IMR-90 (cell line): ENCODE data around the gene BPIFB1. TPM values are rescaled to one million over a fixed set of nuclear protein-coding genes. Genes with fewer than 3 reads are reported as not detected.

Source experiments
- ATAC-seq: fragments of 200-7000 bp; cut with Tn5 transposase; 2 replicates; pipeline ENCODE4 v1.9.1; 2020; ENCODE audit warnings: low read depth, mild to moderate bottlenecking, moderate library complexity
- BruUV-seq: library from RNA; stranded (reverse); fragments of 400-500 nt; replicated peaks from 2 replicates; lab custom pipeline; 2021; lab: Mats Ljungman, UMichigan
- CTCF ChIA-PET: fragments of 300-600 bp; formaldehyde crosslinking; extraction: SDS; loops from one replicate; lab custom pipeline; 2021; ENCODE audit warnings: antibody characterized with exemption; lab: Yijun Ruan, JAX
- POLR2A ChIA-PET: fragments of 300-600 bp; sonication (Branson Sonifier 250); formaldehyde crosslinking; loops from one replicate; lab custom pipeline; 2022; ENCODE audit warnings: antibody characterized with exemption; ENCODE audit not compliant: unreplicated experiment; lab: Charles Lee
- DNase-seq: peaks from one replicate; pipeline ENCODE4 v3.0.0; 2013
- H2AFZ ChIP-seq: replicated peaks from 2 replicates; pipeline ENCODE3; 2013; ENCODE audit warnings: low read length, mild to moderate bottlenecking; ENCODE audit not compliant: poor library complexity
- H2AK5ac ChIP-seq: 2 replicates; pipeline ENCODE4 v1.6.1; 2013; ENCODE audit warnings: low read depth, low read length, inconsistent platforms
- H2AK9ac ChIP-seq: replicated peaks from 2 replicates; pipeline ENCODE3; 2013; ENCODE audit warnings: mild to moderate bottlenecking, low read depth, low read length, moderate library complexity; ENCODE audit not compliant: poor library complexity
- H2BK120ac ChIP-seq: 2 replicates; pipeline ENCODE4 v1.6.1; 2013; ENCODE audit warnings: low read depth, low read length, inconsistent platforms
- H2BK15ac ChIP-seq: 3 replicates; pipeline ENCODE4 v1.6.1; 2013; ENCODE audit warnings: low read depth, low read length, inconsistent platforms
- H2BK20ac ChIP-seq: 2 replicates; pipeline ENCODE4 v1.6.1; 2013; ENCODE audit warnings: low read depth, mild to moderate bottlenecking, inconsistent platforms, low read length, moderate library complexity
- H2BK5ac ChIP-seq: 2 replicates; pipeline ENCODE4 v1.6.1; 2013; ENCODE audit warnings: mild to moderate bottlenecking, low read depth, low read length, inconsistent platforms; ENCODE audit not compliant: poor library complexity, severe bottlenecking
- H3K14ac ChIP-seq: replicated peaks from 2 replicates; pipeline ENCODE4 v1.6.1; 2013; ENCODE audit warnings: low read depth, low read length, inconsistent platforms
- H3K18ac ChIP-seq: 2 replicates; pipeline ENCODE4 v1.6.1; 2013; ENCODE audit warnings: low read depth, low read length, control low read depth
- H3K23ac ChIP-seq: 2 replicates; pipeline ENCODE4 v1.6.1; 2013; ENCODE audit warnings: low read depth, low read length, inconsistent platforms
- H3K27ac ChIP-seq: 2 replicates; pipeline ENCODE4 v1.5.1; 2013; ENCODE audit warnings: mild to moderate bottlenecking, control low read depth, low read length; ENCODE audit not compliant: insufficient read depth
- H3K27me3 ChIP-seq: 2 replicates; pipeline ENCODE4 v1.6.1; 2013; ENCODE audit warnings: low read length; ENCODE audit not compliant: control insufficient read depth, insufficient read depth
- H3K36me3 ChIP-seq: 2 replicates; pipeline ENCODE4 v1.6.1; 2013; ENCODE audit warnings: low read length, mixed read lengths; ENCODE audit not compliant: control insufficient read depth, insufficient read depth
- H3K4ac ChIP-seq: 2 replicates; pipeline ENCODE4 v1.6.1; 2013; ENCODE audit warnings: low read depth, low read length, inconsistent platforms
- H3K4me1 ChIP-seq: 2 replicates; pipeline ENCODE4 v1.6.1; 2013; ENCODE audit warnings: low read length, mixed read lengths; ENCODE audit not compliant: control insufficient read depth, insufficient read depth
- H3K4me2 ChIP-seq: 2 replicates; pipeline ENCODE4 v1.6.1; 2013; ENCODE audit warnings: low read depth, mild to moderate bottlenecking, control low read depth, low read length, moderate library complexity
- H3K4me3 ChIP-seq: 2 replicates; pipeline ENCODE4 v1.5.1; 2013; ENCODE audit warnings: low read depth, mild to moderate bottlenecking, control low read depth, low read length, moderate library complexity; ENCODE audit not compliant: insufficient read depth
- H3K56ac ChIP-seq: 2 replicates; pipeline ENCODE4 v1.6.1; 2013; ENCODE audit warnings: low read length, inconsistent platforms; ENCODE audit not compliant: insufficient read depth; ENCODE audit errors: extremely low read depth
- H3K79me1 ChIP-seq, 2 experiments: 2 replicates each; pipeline ENCODE4 v1.6.1; 2013; ENCODE audit warnings: low read length in 2 of 2, inconsistent platforms in 1 of 2, low read depth in 1 of 2
- H3K9ac ChIP-seq: 2 replicates; pipeline ENCODE4 v1.6.1; 2013; ENCODE audit warnings: low read depth, low read length, control low read depth
- H3K9me1 ChIP-seq: 2 replicates; pipeline ENCODE4 v1.6.1; 2013; ENCODE audit warnings: low read length, inconsistent platforms; ENCODE audit not compliant: insufficient read depth
- H3K9me3 ChIP-seq: 2 replicates; pipeline ENCODE4 v1.6.1; 2013; ENCODE audit warnings: low read length; ENCODE audit not compliant: control insufficient read depth, insufficient read depth
- H4K20me1 ChIP-seq: 2 replicates; pipeline ENCODE4 v1.6.1; 2013; ENCODE audit warnings: low read length, inconsistent platforms; ENCODE audit not compliant: insufficient read depth
- H4K5ac ChIP-seq: 2 replicates; pipeline ENCODE4 v1.6.1; 2013; ENCODE audit warnings: mild to moderate bottlenecking, low read depth, low read length, control low read depth
- H4K8ac ChIP-seq, 2 experiments: 2 replicates each; pipeline ENCODE4 v1.6.1; 2013; ENCODE audit warnings: low read depth in 2 of 2, low read length in 2 of 2, control low read depth in 1 of 2, inconsistent platforms in 1 of 2
- H4K91ac ChIP-seq: 2 replicates; pipeline ENCODE4 v1.6.1; 2013; ENCODE audit warnings: low read depth, low read length, inconsistent platforms; ENCODE audit not compliant: insufficient read depth
- BHLHE40 ChIP-seq: fragments of 150-350 bp; IDR thresholded peaks from 2 replicates; pipeline ENCODE4 v1.6.1; 2016; ENCODE audit warnings: mild to moderate bottlenecking, low read depth, low read length
- CEBPB ChIP-seq: IDR thresholded peaks from 2 replicates; pipeline ENCODE4 v1.6.1; 2012; ENCODE audit warnings: low read depth, low read length, improper control_type of control experiment
- CHD1 ChIP-seq: IDR thresholded peaks from 2 replicates; pipeline ENCODE4 v1.6.1; 2012; ENCODE audit warnings: low read depth, low read length, improper control_type of control experiment
- FOS ChIP-seq: fragments of 150-350 bp; IDR thresholded peaks from 2 replicates; pipeline ENCODE4 v1.6.1; 2016; ENCODE audit warnings: low read depth, low read length
- MAFK ChIP-seq: IDR thresholded peaks from 2 replicates; pipeline ENCODE4 v1.6.1; 2012; ENCODE audit warnings: low read depth, low read length, improper control_type of control experiment
- MAZ ChIP-seq: IDR thresholded peaks from 2 replicates; pipeline ENCODE4 v1.6.1; 2012; ENCODE audit warnings: low read depth, mild to moderate bottlenecking, low read length, improper control_type of control experiment, moderate library complexity, borderline replicate concordance
- MXI1 ChIP-seq: IDR thresholded peaks from 2 replicates; pipeline ENCODE4 v1.6.1; 2012; ENCODE audit warnings: low read depth, mild to moderate bottlenecking, low read length, moderate library complexity, borderline replicate concordance
- NFE2L2 ChIP-seq: fragments of 150-350 bp; IDR thresholded peaks from 2 replicates; pipeline ENCODE4 v1.6.1; 2016; ENCODE audit warnings: low read depth, mild to moderate bottlenecking, low read length
- POLR2A ChIP-seq: IDR thresholded peaks from 2 replicates; pipeline ENCODE4 v1.6.1; 2012; ENCODE audit warnings: mild to moderate bottlenecking, low read depth, low read length
- RAD21 ChIP-seq: IDR thresholded peaks from 2 replicates; pipeline ENCODE4 v1.6.1; 2012; ENCODE audit warnings: low read length, improper control_type of control experiment
- RCOR1 ChIP-seq: IDR thresholded peaks from 2 replicates; pipeline ENCODE4 v1.6.1; 2012; ENCODE audit warnings: mild to moderate bottlenecking, low read length, improper control_type of control experiment; ENCODE audit not compliant: insufficient replicate concordance
- RFX5 ChIP-seq: IDR thresholded peaks from 2 replicates; pipeline ENCODE4 v1.8.0; 2012; ENCODE audit warnings: low read depth, mild to moderate bottlenecking, low read length, moderate library complexity
- SMC3 ChIP-seq: fragments of 150-350 bp; IDR thresholded peaks from 2 replicates; pipeline ENCODE4 v1.6.1; 2016; ENCODE audit warnings: low read depth, mild to moderate bottlenecking, antibody characterized with exemption, low read length, moderate library complexity
- WGBS, 2 experiments: methylation state at CpG; one replicate each; pipeline versions ENCODE4 v1.1.5 to v1.1.7; 2013; ENCODE audit warnings: missing lambda C conversion rate in 2 of 2; ENCODE audit not compliant: insufficient read length in 1 of 2; ENCODE audit errors: extremely low coverage in 2 of 2; 5-methylcytosine and 5-hydroxymethylcytosine counted together
- dilution Hi-C: fragments of 300-500 bp; cut with HindIII; formaldehyde crosslinking; loops from one replicate; pipeline ENCODE4 v1.14.3; 2018; ENCODE audit warnings: low sequenced_read_pairs; ENCODE audit not compliant: unreplicated experiment
- in situ Hi-C: fragments of 300-500 bp; cut with MboI; formaldehyde crosslinking; loops from 3 replicates; pipeline ENCODE4 v1.14.3; 2019; ENCODE audit warnings: low sequenced_read_pairs, inconsistent platforms, mixed read lengths
- intact Hi-C: fragments of 100-400 bp; cut with micrococcal nuclease; formaldehyde crosslinking; loops from 2 replicates; pipeline ENCODE4 v1.10.0; 2022
- polyA plus RNA-seq, 3 experiments: library from polyadenylated mRNA; depleted of rRNA; stranded (reverse); fragments of >200 nt; gene quantifications; 2 replicates each; pipeline ENCODE4 v1.2.3, GENCODE V29; 2012; ENCODE audit warnings: low replicate concordance in 1 of 3
- total RNA-seq: library from RNA; depleted of rRNA; stranded (reverse); fragments of >200 nt; gene quantifications from 2 replicates; pipeline ENCODE4 v1.2.3, GENCODE V29; 2012
- TF ChIP-seq, protein P1 (sequence below): conservative IDR thresholded peaks from 2 replicates; pipeline ENCODE4 v1.5.1; 2012; ENCODE audit warnings: mild to moderate bottlenecking, low read depth, low read length, improper control_type of control experiment
- TF ChIP-seq, protein P2 (sequence below): fragments of 150-350 bp; IDR thresholded peaks from 2 replicates; pipeline ENCODE4 v1.6.1; 2016; ENCODE audit warnings: low read depth, mild to moderate bottlenecking, low read length, moderate library complexity, borderline replicate concordance
- TF ChIP-seq, protein P3 (sequence below): fragments of 150-350 bp; IDR thresholded peaks from 2 replicates; pipeline ENCODE4 v1.6.1; 2017; ENCODE audit warnings: mild to moderate bottlenecking, antibody characterized with exemption, low read length, low read depth

Gene BPIFB1
- total and polyA plus RNA-seq, 2 of the 4 experiments (the other 2 are of a cell fraction): not detected

DNA sequence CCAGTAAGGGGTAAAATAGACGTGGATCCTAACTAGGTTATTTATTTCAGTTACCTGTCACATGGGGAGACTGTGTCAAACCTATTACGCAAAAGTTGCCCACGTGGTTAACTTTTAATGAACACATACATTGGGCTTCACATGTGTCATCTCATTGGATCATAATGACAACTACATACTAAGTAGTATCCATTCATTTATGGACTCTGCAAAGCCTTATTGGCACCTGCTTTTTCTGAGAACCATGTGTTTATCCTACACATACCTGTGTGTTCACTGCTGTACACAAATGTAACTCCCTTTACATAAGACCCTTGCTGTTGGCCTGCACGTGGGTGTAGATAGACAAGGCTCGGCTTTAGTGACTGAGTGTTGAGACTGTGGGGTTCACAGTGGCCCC, 42.1 kb upstream of the BPIFB1 start:
- no peak overlapping the region for H3K4ac ChIP-seq
- H2AK9ac ChIP-seq: no peak overlapping the region
- H3K4me2 ChIP-seq: no peak overlapping the region
- H3K27me3 ChIP-seq: peaks cover 2% of the 10 kb centered on the region
- H3K9me3 ChIP-seq: no peaks in the 10 kb centered on the region
- no peaks in the 10 kb centered on the region for H3K9me1 ChIP-seq
- no peak overlapping the region for H3K18ac ChIP-seq
- H3K79me1 ChIP-seq: no peaks in the 10 kb centered on the region
- intact Hi-C loops: no loop called here
- H3K56ac ChIP-seq: no peak overlapping the region
- H3K14ac ChIP-seq: no peak overlapping the region
- 64% methylated on average over 2 of the region's 5 CpGs; no CpG with 5 or more reads in 1 of the 2 experiments for WGBS, 2 experiments
- no peak for DNase-seq
- no peak overlapping the region for H3K9ac ChIP-seq
- no peak overlapping the region for H4K5ac ChIP-seq
- in situ Hi-C loops: no loop called here
- TF ChIP-seq CHD1: no peak
- TF ChIP-seq BHLHE40: no peak
- no peak for TF ChIP-seq CEBPB
- no peak for TF ChIP-seq RAD21
- no peak for TF ChIP-seq RCOR1
- TF ChIP-seq FOS: no peak
- TF ChIP-seq POLR2A: no peak
- no peak for TF ChIP-seq MAZ
- no peak for TF ChIP-seq SMC3
- TF ChIP-seq RFX5: no peak
- TF ChIP-seq NFE2L2: no peak
- no peak for TF ChIP-seq MXI1
- TF ChIP-seq, protein P1, sequence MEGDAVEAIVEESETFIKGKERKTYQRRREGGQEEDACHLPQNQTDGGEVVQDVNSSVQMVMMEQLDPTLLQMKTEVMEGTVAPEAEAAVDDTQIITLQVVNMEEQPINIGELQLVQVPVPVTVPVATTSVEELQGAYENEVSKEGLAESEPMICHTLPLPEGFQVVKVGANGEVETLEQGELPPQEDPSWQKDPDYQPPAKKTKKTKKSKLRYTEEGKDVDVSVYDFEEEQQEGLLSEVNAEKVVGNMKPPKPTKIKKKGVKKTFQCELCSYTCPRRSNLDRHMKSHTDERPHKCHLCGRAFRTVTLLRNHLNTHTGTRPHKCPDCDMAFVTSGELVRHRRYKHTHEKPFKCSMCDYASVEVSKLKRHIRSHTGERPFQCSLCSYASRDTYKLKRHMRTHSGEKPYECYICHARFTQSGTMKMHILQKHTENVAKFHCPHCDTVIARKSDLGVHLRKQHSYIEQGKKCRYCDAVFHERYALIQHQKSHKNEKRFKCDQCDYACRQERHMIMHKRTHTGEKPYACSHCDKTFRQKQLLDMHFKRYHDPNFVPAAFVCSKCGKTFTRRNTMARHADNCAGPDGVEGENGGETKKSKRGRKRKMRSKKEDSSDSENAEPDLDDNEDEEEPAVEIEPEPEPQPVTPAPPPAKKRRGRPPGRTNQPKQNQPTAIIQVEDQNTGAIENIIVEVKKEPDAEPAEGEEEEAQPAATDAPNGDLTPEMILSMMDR: no peak
- TF ChIP-seq, protein P2, sequence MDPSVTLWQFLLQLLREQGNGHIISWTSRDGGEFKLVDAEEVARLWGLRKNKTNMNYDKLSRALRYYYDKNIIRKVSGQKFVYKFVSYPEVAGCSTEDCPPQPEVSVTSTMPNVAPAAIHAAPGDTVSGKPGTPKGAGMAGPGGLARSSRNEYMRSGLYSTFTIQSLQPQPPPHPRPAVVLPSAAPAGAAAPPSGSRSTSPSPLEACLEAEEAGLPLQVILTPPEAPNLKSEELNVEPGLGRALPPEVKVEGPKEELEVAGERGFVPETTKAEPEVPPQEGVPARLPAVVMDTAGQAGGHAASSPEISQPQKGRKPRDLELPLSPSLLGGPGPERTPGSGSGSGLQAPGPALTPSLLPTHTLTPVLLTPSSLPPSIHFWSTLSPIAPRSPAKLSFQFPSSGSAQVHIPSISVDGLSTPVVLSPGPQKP: no peak
- TF ChIP-seq, protein P3, sequence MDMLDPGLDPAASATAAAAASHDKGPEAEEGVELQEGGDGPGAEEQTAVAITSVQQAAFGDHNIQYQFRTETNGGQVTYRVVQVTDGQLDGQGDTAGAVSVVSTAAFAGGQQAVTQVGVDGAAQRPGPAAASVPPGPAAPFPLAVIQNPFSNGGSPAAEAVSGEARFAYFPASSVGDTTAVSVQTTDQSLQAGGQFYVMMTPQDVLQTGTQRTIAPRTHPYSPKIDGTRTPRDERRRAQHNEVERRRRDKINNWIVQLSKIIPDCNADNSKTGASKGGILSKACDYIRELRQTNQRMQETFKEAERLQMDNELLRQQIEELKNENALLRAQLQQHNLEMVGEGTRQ: no peak
- TF ChIP-seq MAFK: no peak
- H3K27ac ChIP-seq: no peak overlapping the region
- no peak overlapping the region for H3K4me3 ChIP-seq
- H4K20me1 ChIP-seq: no peaks in the 10 kb centered on the region
- H2BK20ac ChIP-seq: no peak overlapping the region
- no peak for ATAC-seq
- no peaks in the 10 kb centered on the region for H3K36me3 ChIP-seq
- H2BK15ac ChIP-seq: no peak overlapping the region
- H3K23ac ChIP-seq: no peak overlapping the region
- no peak overlapping the region for H4K91ac ChIP-seq
- ChIA-PET POLR2A (no interaction called here), CTCF (no interaction called here)
- no peaks in the 10 kb centered on the region for H3K4me1 ChIP-seq
- no peak overlapping the region for H2BK5ac ChIP-seq
- no peak overlapping the region for H2AK5ac ChIP-seq
- no peak overlapping the region for H4K8ac ChIP-seq
- dilution Hi-C loops: no loop called here
- H2BK120ac ChIP-seq: no peak overlapping the region
- BruUV-seq: no TSS peak
- no peak overlapping the region for H2AFZ ChIP-seq
